HepG2 (cell line): ENCODE data around the gene DCAF15. TPM values are rescaled to one million over a fixed set of nuclear protein-coding genes. Genes with fewer than 3 reads are reported as not detected.

Source experiments
- FOXA1 ChIP-seq, 2 experiments: fragments of 450-650 bp in 1 of 2; sonication (generic) in 1 of 2; formaldehyde crosslinking in 1 of 2; IDR thresholded peaks; 2 replicates each; pipeline versions ENCODE4 v1.4.0 to v1.6.1; 2016 to 2020; ENCODE audit warnings: missing genetic modification reagents in 1 of 2
- HNF4G ChIP-seq, 2 experiments: sonication (generic) in 1 of 2; formaldehyde crosslinking in 1 of 2; IDR thresholded peaks; 2 replicates each; pipeline versions ENCODE4 v1.4.0 to v1.6.1; 2011 to 2020; ENCODE audit warnings: borderline replicate concordance in 2 of 2, low read depth in 2 of 2, mild to moderate bottlenecking in 2 of 2, low read length in 1 of 2, missing genetic modification reagents in 1 of 2, moderate library complexity in 1 of 2
- IRF9 ChIP-seq: sonication (generic); formaldehyde crosslinking; IDR thresholded peaks from 2 replicates; pipeline ENCODE4 v1.8.0; 2022; ENCODE audit warnings: missing genetic modification reagents, mild to moderate bottlenecking, borderline replicate concordance
- PATZ1 ChIP-seq: sonication (generic); formaldehyde crosslinking; IDR thresholded peaks from 2 replicates; pipeline ENCODE4 v1.4.0; 2020; ENCODE audit warnings: missing genetic modification reagents
- PAXIP1 ChIP-seq: sonication (generic); formaldehyde crosslinking; conservative IDR thresholded peaks from 2 replicates; pipeline ENCODE4 v1.4.0; 2020; ENCODE audit warnings: mild to moderate bottlenecking, missing genetic modification reagents, moderate library complexity
- PRDM4 ChIP-seq: sonication (generic); formaldehyde crosslinking; IDR thresholded peaks from 2 replicates; pipeline ENCODE4 v1.9.0; 2021; ENCODE audit warnings: missing genetic modification reagents, borderline replicate concordance
- SIX4 ChIP-seq: sonication (generic); formaldehyde crosslinking; IDR thresholded peaks from 2 replicates; pipeline ENCODE4 v1.4.0; 2020; ENCODE audit warnings: missing genetic modification reagents
- ZBTB7A ChIP-seq: sonication (generic); formaldehyde crosslinking; IDR thresholded peaks from 2 replicates; pipeline ENCODE4 v1.8.0; 2022; ENCODE audit warnings: mild to moderate bottlenecking, missing genetic modification reagents
- ZBTB7B ChIP-seq: sonication (generic); formaldehyde crosslinking; IDR thresholded peaks from 2 replicates; pipeline ENCODE4 v1.4.0; 2020; ENCODE audit warnings: missing genetic modification reagents
- ZKSCAN8 ChIP-seq: IDR thresholded peaks from 2 replicates; pipeline ENCODE4 v1.6.1; 2016; ENCODE audit warnings: borderline replicate concordance, missing genetic modification reagents, missing compliant biosample characterization
- ZMYM3 ChIP-seq: sonication (generic); formaldehyde crosslinking; IDR thresholded peaks from 2 replicates; pipeline ENCODE4 v1.5.1; 2020; ENCODE audit warnings: mild to moderate bottlenecking, missing genetic modification reagents
- ZNF124 ChIP-seq: sonication (generic); formaldehyde crosslinking; IDR thresholded peaks from 2 replicates; pipeline ENCODE4 v1.4.0; 2020; ENCODE audit warnings: missing genetic modification reagents
- ZNF44 ChIP-seq: sonication (generic); formaldehyde crosslinking; IDR thresholded peaks from 2 replicates; pipeline ENCODE4 v1.5.1; 2020; ENCODE audit warnings: mild to moderate bottlenecking, missing genetic modification reagents
- ZNF557 ChIP-seq: sonication (generic); formaldehyde crosslinking; IDR thresholded peaks from 2 replicates; pipeline ENCODE4 v1.4.0; 2020; ENCODE audit warnings: missing genetic modification reagents
- ZNF687 ChIP-seq: sonication (generic); formaldehyde crosslinking; IDR thresholded peaks from 2 replicates; pipeline ENCODE4 v1.5.1; 2020; ENCODE audit warnings: mild to moderate bottlenecking, missing genetic modification reagents, moderate library complexity
- polyA plus RNA-seq, 8 experiments: library from polyadenylated mRNA; depleted of rRNA in 3 of 8; stranded (reverse) in 7 of 8; unstranded in 1 of 8; fragments of >200 nt; fragmentation: Illumina TruSeq in 4 of 8; extraction: Trizol in 4 of 8; gene quantifications; 2 replicates each; pipeline versions ENCODE4 v1.2.1 to v1.2.3, GENCODE V29; 2011 to 2016; ENCODE audit warnings: low read depth in 4 of 8, missing spikeins in 1 of 8, mixed read lengths in 1 of 8; ENCODE audit not compliant: insufficient read depth in 1 of 8
- total RNA-seq, 5 experiments: library from RNA; depleted of rRNA; stranded (reverse); fragments of >200 nt; fragmentation: Illumina TruSeq; extraction: Trizol; gene quantifications; 2 replicates each; pipeline ENCODE4 v1.2.3, GENCODE V29; 2016; ENCODE audit warnings: low read depth in 1 of 5

Gene DCAF15
- total and polyA plus RNA-seq, 2 of the 13 experiments (the other 11 are each of a cell fraction or from before 2014, with no cell fraction given) = 13.6 to 14.0 TPM

- peak; percentile 34; the same call in 1 of the 2 replicates for TF ChIP-seq PAXIP1
- TF ChIP-seq ZNF687 (CRISPR knock-in tag) = peak; percentile 71
- TF ChIP-seq ZNF44 (CRISPR knock-in tag) = no peak
- no peak for TF ChIP-seq ZNF124
- TF ChIP-seq PATZ1 (CRISPR knock-in tag) = peak; percentile 84
- no peak for TF ChIP-seq ZNF557
- TF ChIP-seq IRF9 (CRISPR knock-in tag) = no peak
- no peak for TF ChIP-seq ZKSCAN8 (CRISPR knock-in tag)
- TF ChIP-seq ZMYM3 (CRISPR knock-in tag) = no peak
- peak; percentile 72; the same call in 1 of the 2 replicates for TF ChIP-seq SIX4
- TF ChIP-seq PRDM4 (CRISPR knock-in tag) = no peak
- TF ChIP-seq FOXA1 (IDR thresholded peaks at IDR 0.05) = no peak
- TF ChIP-seq FOXA1 (CRISPR knock-in tag; IDR thresholded peaks at IDR 0.05) = no peak
- 0 out of 2 replicates have a peak, but pooled peaks have one; percentile 41 for TF ChIP-seq ZBTB7B (CRISPR knock-in tag)
- 0 out of 2 replicates have a peak, but pooled peaks have one; percentile 38 for TF ChIP-seq ZBTB7A (CRISPR knock-in tag)
- no peak for TF ChIP-seq HNF4G (IDR thresholded peaks at IDR 0.05; ENCODE audit: borderline replicate concordance, low read depth, low read length)
- no peak for TF ChIP-seq HNF4G (CRISPR knock-in tag; IDR thresholded peaks at IDR 0.05; ENCODE audit: borderline replicate concordance, low read depth)
Observed at GRCh38 chr19:13985771-13986347, 33.5 kb downstream of the DCAF15 start (continued).
